GM21717 (cell line): ENCODE measurements around the gene TBPL2.

Experiments used
- ATAC-seq: cut with Tn5 transposase; IDR thresholded peaks from one replicate; pipeline ENCODE4 v1.9.1; 2021; ENCODE audit warnings: mild to moderate bottlenecking, moderate library complexity; ENCODE audit not compliant: unreplicated experiment

TBPL2 gene

GRCh38 chr14:55366271-55366670, 74.1 kb downstream of the TBPL2 start:
- ATAC-seq: no peak
